Muscle of leg (tissue), 11 donors: ENCODE measurements around the gene SLC6A13. TPM values are rescaled to one million over a fixed set of nuclear protein-coding genes. Genes with fewer than 3 reads are reported as not detected.

Experiments
- DNase-seq: peaks from one replicate; pipeline ENCODE4 v3.0.0; 2013
- H3K27ac ChIP-seq: one replicate; pipeline ENCODE4 v1.5.1; 2013; ENCODE audit warnings: mild to moderate bottlenecking, low read length, control low read depth
- H3K27me3 ChIP-seq: one replicate; pipeline ENCODE4 v1.6.1; 2013; ENCODE audit warnings: low read length; ENCODE audit not compliant: control insufficient read depth, insufficient read depth
- H3K36me3 ChIP-seq: one replicate; pipeline ENCODE4 v1.6.1; 2013; ENCODE audit warnings: low read length; ENCODE audit not compliant: control insufficient read depth, insufficient read depth
- H3K4me1 ChIP-seq: one replicate; pipeline ENCODE4 v1.6.1; 2013; ENCODE audit warnings: low read length; ENCODE audit not compliant: control insufficient read depth, insufficient read depth
- H3K4me3 ChIP-seq: one replicate; pipeline ENCODE4 v1.5.1; 2013; ENCODE audit warnings: low read length, control low read depth
- H3K9me3 ChIP-seq: replicated peaks from 2 replicates; pipeline ENCODE4 v1.6.1; 2013; ENCODE audit warnings: low read depth, low read length; ENCODE audit not compliant: control insufficient read depth
- WGBS: methylation state at CpG from one replicate; pipeline ENCODE4 v1.1.5; 2013; ENCODE audit warnings: missing lambda C conversion rate; ENCODE audit not compliant: insufficient coverage; 5-methylcytosine and 5-hydroxymethylcytosine counted together
- polyA plus RNA-seq, 8 donors: library from polyadenylated mRNA; unstranded; fragments of 120-200 nt; gene quantifications; one replicate each; pipeline versions ENCODE4 v1.2.1 to v1.2.3, GENCODE V29; 2013; ENCODE audit warnings: inconsistent platforms in 1 of 8, low replicate concordance in 1 of 8; ENCODE audit not compliant: insufficient read length in 8 of 8, insufficient read depth in 1 of 8
- total RNA-seq: library from RNA; stranded (reverse); fragments of 120-200 nt; gene quantifications from one replicate; pipeline ENCODE4 v1.2.4, GENCODE V29; 2013

Gene SLC6A13
- total and polyA plus RNA-seq, 9 donors: 0.77 to 7.5 (median 2.7) TPM

DNA sequence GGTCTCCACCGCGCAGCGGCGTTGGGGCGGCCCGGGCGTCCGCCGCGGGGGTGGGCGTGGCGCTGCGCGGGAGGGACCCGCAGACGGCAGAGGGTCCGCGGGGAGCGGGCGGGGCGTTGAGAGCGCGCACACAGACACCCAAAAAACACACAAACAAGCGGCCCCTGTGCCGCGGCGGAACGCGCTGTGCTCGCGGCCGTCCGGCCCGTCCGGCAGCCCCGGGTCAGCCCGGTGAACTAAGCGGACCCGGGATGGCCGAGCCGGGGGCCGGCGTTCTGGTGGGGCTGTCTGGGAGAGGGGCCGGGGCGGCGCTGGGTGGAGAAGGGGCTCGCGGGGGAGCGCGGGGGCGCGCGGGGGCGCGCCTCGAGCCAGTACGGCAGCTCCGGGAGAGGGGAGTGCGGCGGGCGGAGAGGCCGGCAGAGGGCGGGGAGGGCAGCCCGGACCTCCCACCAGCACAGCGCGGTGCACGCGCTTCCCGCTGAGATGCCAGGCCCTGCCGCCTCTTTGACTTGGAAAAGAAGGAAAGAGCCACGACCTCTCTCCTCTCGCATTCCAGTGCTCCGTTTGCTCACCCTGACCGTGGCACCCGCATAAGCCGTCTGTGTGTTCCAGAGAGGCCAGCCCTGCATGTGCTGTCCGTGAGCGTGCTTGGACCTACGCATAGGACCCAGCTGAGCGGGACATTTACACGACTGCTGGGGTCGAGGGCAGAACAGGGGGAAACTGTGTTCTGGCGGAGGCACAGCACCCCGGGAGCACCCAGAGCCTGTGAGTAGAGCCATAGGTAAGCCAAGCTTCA lies 59.0 kb downstream of the SLC6A13 start:
- Histone ChIP-seq H3K27ac (no peak overlapping the region), H3K36me3 (no peaks in the 10 kb centered on the region), H3K9me3 (no peaks in the 10 kb centered on the region), H3K27me3 (peaks cover 33% of the 10 kb centered on the region), H3K4me3 (peak overlapping the region; percentile 45), H3K4me1 (peaks cover 22% of the 10 kb centered on the region)
- peak; percentile 45 for DNase-seq
- WGBS: 16% methylated on average over 49 of the region's 84 CpGs

DNA sequence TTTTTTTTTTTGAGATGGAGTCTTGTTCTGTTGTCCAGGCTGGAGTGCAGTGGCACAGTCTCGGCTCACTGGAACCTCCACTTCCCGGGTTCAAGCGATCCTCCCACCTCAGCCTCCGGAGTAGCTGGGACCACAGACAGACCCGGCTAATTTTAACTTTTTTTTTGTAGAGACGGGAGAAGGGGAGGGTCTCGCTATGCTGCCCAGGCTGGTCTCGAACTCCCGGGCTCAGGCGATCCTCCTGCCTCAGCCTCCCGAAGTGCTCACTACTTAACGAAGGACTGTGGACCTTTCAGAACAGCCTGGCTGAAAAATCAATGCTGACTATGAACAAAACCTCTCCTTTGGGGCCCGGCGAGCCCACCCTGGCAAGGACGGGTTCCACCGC lies 59.6 kb downstream of the SLC6A13 start:
- Histone ChIP-seq H3K36me3 (no peaks in the 10 kb centered on the region), H3K27me3 (peaks cover 32% of the 10 kb centered on the region), H3K4me1 (peaks cover 22% of the 10 kb centered on the region), H3K4me3 (peak overlapping the region; percentile 45), H3K27ac (no peak overlapping the region), H3K9me3 (no peaks in the 10 kb centered on the region)
- 45% methylated on average over 15 of the region's 16 CpGs for WGBS
- no peak for DNase-seq

DNA sequence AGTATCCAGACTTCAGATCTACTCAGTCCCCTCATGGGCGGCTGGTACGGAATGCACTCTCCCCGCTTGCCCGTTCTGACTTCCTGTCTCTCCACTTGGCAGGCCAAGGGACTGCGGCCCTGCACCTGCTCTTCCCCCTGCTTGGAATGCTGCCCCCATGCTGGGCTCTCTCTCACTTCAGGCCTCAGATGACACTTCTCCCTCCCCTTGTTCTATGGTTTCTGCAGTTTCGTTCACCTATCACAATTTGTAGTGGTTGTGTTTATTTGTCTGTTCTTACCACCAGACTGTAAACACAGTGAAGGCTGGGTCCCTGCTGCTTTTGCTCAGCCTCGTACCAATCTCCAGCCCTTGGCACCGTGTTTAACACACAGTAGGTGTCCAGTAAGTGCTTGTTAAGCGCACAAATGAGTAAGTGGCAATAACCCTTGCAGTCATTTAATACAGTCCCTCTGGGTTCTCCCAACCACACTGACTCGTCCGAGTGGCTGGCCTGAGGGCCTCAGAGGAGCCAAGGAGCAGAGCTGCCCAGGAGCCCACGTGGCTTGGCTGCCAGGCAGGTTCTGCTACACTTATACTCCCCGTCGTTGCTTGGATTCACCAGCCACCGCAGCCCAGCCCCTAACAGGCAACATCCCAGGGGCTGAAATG lies 60.4 kb downstream of the SLC6A13 start:
- no peaks in the 10 kb centered on the region for H3K9me3 ChIP-seq
- H3K36me3 ChIP-seq: no peaks in the 10 kb centered on the region
- H3K27ac ChIP-seq: peak overlapping the region; percentile 29
- peaks cover 22% of the 10 kb centered on the region for H3K4me1 ChIP-seq
- DNase-seq: no peak
- WGBS: 31% methylated on average over 13 of the region's 15 CpGs
- peaks cover 27% of the 10 kb centered on the region for H3K27me3 ChIP-seq
- no peak overlapping the region for H3K4me3 ChIP-seq

DNA sequence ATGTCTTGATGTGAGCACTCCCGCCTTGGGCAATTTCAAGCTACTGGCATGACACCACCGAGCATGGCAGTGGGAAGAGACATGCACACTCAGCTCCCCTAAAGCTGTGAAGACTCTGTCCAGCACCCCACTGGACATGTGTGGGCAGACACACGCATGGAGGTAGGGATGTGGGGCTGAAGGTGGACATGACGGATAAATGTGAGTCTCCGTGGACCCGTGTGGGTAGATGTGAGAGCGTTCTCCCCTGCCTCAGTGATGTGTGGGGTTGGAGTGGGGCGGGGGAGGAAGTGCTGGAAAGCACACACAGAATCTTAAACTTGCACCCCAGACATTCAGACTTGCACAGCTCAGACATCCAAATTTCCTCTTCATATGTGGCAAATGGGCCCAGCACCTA lies 61.3 kb downstream of the SLC6A13 start:
- Histone ChIP-seq H3K4me3 (no peak overlapping the region), H3K36me3 (no peaks in the 10 kb centered on the region), H3K27ac (no peak overlapping the region), H3K4me1 (peaks cover 22% of the 10 kb centered on the region), H3K9me3 (no peaks in the 10 kb centered on the region), H3K27me3 (peaks cover 22% of the 10 kb centered on the region)
- no peak for DNase-seq
- WGBS: 70% methylated on average over 4 of the region's 8 CpGs

DNA sequence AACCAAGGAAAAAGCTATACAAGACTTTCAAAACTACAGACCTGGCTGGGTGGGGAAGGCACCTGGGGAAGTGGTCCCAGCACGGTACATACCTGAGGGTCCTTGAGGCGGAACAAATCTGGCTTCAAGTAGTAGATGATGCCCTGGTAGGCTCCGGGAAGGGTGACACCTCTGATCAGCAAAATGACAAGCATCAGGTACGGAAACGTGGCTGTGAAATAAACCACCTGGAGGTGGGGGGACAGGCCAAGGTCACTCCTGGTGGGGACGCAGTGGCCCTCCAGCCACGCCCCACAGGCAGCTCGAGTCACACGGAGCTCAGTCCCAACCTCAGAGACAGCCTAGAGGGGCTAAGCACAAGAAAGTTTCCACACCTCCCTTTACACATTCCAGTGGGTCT lies 63.9 kb downstream of the SLC6A13 start:
- Histone ChIP-seq H3K27ac (no peak overlapping the region), H3K36me3 (no peaks in the 10 kb centered on the region), H3K9me3 (no peaks in the 10 kb centered on the region), H3K4me3 (no peak overlapping the region), H3K4me1 (peaks cover 13% of the 10 kb centered on the region), H3K27me3 (peaks cover 22% of the 10 kb centered on the region)
- 65% methylated on average over 5 of the region's 9 CpGs for WGBS
- DNase-seq: no peak

DNA sequence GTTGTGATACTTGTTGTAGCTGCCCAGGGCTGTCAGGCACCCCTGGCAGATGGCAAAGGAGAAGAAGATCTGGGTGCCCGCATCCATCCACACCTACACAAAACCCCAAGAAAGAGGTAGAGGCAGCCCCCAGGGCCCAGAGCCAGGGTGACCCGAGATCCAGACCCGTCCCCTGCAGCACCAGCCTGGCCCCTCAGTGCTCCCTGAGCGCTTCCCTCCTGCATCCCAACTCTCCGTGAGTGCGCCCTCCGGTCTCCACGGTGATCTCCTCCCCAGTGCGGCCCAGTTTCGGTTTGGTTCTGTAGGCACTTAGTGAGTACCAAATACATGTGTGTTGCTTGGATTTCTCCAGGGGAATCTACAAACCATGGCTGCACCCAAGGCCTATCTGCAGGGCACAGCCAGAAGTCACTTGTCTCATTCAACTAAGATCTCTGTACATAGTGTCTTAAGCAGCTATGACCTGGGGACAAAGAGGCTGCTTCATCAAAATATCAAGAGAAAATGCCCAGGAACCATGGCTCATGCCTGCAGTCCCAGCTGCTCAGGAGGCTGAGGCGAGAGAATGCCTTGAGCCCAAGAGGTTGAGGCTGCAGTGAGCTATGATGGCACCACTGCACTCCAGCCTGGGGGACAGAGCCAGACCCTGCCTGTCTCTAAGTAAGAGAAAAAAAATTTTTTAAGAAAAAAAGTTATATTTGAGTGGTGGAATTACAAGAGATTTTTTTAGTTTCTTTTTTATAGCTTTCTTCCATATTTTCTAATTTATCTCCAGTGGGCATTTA lies 64.5 kb downstream of the SLC6A13 start:
- peaks cover 22% of the 10 kb centered on the region for H3K27me3 ChIP-seq
- 75% methylated on average over 4 of the region's 11 CpGs for WGBS

DNA sequence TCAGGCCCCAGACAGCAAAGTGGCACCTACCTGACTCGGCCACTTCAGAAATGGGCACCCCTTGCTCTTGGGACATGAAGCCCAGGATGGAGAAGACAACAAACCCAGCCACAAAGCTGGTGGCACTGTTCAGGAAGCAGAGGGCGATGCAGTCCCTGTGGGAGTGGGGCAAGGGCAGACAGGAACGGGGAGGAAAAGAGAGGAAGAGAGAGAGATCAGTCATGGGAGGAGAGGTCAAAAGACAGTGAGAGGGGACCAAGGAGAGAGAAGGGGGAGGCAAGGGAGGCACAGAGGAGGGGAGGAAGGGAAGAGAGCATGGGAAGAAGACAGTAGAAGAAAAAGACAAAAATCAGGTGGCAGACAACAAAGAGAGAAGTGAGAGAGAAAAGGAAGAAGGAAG lies 65.3 kb downstream of the SLC6A13 start:
- no peaks in the 10 kb centered on the region for H3K36me3 ChIP-seq
- no peaks in the 10 kb centered on the region for H3K9me3 ChIP-seq
- no peak overlapping the region for H3K27ac ChIP-seq
- DNase-seq: no peak
- peaks cover 20% of the 10 kb centered on the region for H3K27me3 ChIP-seq
- WGBS: 90% methylated on average over 3 of the region's 3 CpGs
- peaks cover 7% of the 10 kb centered on the region for H3K4me1 ChIP-seq
- no peak overlapping the region for H3K4me3 ChIP-seq

More for the DNA sequence above, 64.5 kb downstream of the SLC6A13 start:
- H3K4me1 ChIP-seq: peaks cover 12% of the 10 kb centered on the region
- no peaks in the 10 kb centered on the region for H3K9me3 ChIP-seq
- no peak overlapping the region for H3K27ac ChIP-seq
- DNase-seq: no peak
- no peak overlapping the region for H3K4me3 ChIP-seq
- H3K36me3 ChIP-seq: no peaks in the 10 kb centered on the region

DNA sequence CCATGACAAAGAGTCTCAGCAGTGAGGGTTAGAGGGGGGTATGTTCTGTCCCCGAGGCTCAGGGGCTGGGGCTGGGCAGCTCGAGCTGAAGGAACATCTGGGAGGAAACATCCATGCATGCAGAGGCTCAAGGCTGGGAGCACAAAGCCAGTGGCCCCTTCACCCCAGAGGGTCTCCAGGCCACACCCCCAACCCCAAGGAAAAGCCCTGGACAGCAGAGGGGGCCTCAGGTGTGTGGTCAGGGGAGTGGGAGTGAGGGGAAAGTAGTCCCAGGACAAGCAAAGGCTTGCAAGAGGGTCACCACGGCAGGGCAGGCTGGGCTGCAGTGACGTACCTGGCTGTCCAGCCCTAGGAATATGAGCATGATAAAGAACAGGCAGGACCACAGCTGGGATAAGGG lies 66.2 kb downstream of the SLC6A13 start:
- Histone ChIP-seq H3K9me3 (no peaks in the 10 kb centered on the region), H3K27me3 (peaks cover 21% of the 10 kb centered on the region), H3K4me3 (no peak overlapping the region), H3K27ac (no peak overlapping the region), H3K36me3 (no peaks in the 10 kb centered on the region), H3K4me1 (no peaks in the 10 kb centered on the region)
- no peak for DNase-seq
- WGBS: 92% methylated on average over 2 of the region's 4 CpGs

DNA sequence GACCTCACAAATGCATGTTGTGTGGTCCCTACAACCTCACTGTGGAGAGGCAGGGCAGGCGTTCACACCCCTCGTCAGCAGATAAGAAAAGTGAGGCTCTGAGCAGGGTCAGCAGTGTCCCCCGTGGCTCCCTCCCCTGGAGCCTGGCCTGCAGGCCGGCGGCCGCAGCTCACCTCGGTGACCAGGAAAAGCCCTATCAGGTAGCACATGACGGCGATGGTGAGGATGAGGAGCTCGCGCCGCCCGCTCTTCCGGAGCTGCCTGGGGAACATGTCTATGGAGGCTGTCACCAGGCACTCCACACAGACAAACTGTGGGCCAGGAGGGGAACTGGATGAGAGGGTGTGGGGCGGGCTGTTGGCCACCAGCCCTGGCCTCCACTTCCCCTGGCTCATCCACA lies 66.7 kb downstream of the SLC6A13 start:
- no peaks in the 10 kb centered on the region for H3K36me3 ChIP-seq
- no peaks in the 10 kb centered on the region for H3K4me1 ChIP-seq
- DNase-seq: no peak
- 85% methylated on average over 13 of the region's 15 CpGs for WGBS
- H3K4me3 ChIP-seq: no peak overlapping the region
- H3K9me3 ChIP-seq: no peaks in the 10 kb centered on the region
- peaks cover 21% of the 10 kb centered on the region for H3K27me3 ChIP-seq
- H3K27ac ChIP-seq: no peak overlapping the region

DNA sequence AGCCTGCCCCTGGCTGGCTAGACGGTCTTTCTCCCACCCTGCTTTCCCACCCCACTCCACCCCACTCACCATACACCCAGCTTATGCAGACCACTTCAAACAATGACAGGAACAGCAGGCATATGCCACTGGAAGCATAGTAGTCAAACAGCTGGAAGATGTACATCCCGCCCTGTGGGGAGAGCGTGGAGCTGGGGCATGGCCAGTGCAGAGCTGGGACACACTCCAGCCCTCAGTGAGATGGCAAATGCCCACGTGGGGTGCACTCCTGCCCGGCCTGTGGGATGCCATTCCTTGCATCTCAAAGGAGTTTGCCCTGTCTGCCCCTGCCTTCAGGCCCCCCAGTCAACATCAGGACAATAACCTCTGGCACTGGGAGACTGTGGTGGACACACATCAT lies 67.5 kb downstream of the SLC6A13 start:
- 71% methylated on average over 4 of the region's 5 CpGs for WGBS
- DNase-seq: no peak
- Histone ChIP-seq H3K27ac (no peak overlapping the region), H3K36me3 (no peaks in the 10 kb centered on the region), H3K4me3 (no peak overlapping the region), H3K4me1 (no peaks in the 10 kb centered on the region), H3K9me3 (no peaks in the 10 kb centered on the region), H3K27me3 (peaks cover 17% of the 10 kb centered on the region)
